Measurements from ENCODE around the gene LCA5L.

- TF ChIP-seq CTCF (IDR thresholded peaks at IDR 0.05) (no peak), POLR2AphosphoS5 (IDR thresholded peaks at IDR 0.05; ENCODE audit: insufficient read depth in 1 of 2, low read depth in 1 of 2) (no peak)
These were observed 27.2 kb upstream of the LCA5L start for GRCh38 chr21:39472786-39473185.
